Gastroesophageal sphincter (tissue), 3 donors: ENCODE data around the gene RPTOR.

Source experiments
- EP300 ChIP-seq: sonication (generic); formaldehyde crosslinking; IDR thresholded peaks from one replicate; pipeline ENCODE4 v1.6.1; 2017; ENCODE audit warnings: antibody characterized with exemption, mild to moderate bottlenecking
- POLR2A ChIP-seq, 2 donors: fragments of 450-650 bp; IDR thresholded peaks; one replicate each; pipeline ENCODE4 v1.6.1; 2017; ENCODE audit warnings: antibody characterized with exemption in 2 of 2, mild to moderate bottlenecking in 2 of 2, moderate library complexity in 1 of 2
- POLR2AphosphoS5 ChIP-seq: sonication (generic); formaldehyde crosslinking; IDR thresholded peaks from one replicate; pipeline ENCODE4 v1.6.1; 2017; ENCODE audit warnings: antibody characterized with exemption
- TF ChIP-seq, protein P1 (sequence below), 4 experiments: fragments of 200-600 bp in 2 of 4; fragments of 450-650 bp in 2 of 4; sonication (generic) in 1 of 4; IDR thresholded peaks; one replicate each; pipeline ENCODE4 v1.5.1; 2017 to 2019; ENCODE audit warnings: antibody characterized with exemption in 4 of 4, mild to moderate bottlenecking in 2 of 4, moderate library complexity in 2 of 4

DNA sequence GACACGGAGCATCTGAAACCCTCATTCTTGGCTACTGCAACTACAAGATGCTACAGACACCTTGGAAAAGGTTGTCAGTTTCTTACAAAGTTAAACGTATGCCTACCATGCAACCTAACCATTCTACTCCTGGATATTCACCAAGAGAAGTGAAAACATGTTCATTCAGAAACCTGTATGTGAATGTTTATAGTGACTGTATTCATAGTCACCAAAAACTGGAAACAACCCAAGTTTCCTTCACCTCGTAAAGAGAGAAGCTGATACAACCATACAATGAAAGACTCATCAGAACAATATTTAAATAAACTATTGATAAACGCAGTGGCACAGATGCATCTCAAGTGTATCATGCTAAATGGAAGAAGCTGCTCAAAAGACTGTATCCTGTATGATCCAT lies 391.6 kb downstream of the RPTOR start:
- TF ChIP-seq, protein P1, sequence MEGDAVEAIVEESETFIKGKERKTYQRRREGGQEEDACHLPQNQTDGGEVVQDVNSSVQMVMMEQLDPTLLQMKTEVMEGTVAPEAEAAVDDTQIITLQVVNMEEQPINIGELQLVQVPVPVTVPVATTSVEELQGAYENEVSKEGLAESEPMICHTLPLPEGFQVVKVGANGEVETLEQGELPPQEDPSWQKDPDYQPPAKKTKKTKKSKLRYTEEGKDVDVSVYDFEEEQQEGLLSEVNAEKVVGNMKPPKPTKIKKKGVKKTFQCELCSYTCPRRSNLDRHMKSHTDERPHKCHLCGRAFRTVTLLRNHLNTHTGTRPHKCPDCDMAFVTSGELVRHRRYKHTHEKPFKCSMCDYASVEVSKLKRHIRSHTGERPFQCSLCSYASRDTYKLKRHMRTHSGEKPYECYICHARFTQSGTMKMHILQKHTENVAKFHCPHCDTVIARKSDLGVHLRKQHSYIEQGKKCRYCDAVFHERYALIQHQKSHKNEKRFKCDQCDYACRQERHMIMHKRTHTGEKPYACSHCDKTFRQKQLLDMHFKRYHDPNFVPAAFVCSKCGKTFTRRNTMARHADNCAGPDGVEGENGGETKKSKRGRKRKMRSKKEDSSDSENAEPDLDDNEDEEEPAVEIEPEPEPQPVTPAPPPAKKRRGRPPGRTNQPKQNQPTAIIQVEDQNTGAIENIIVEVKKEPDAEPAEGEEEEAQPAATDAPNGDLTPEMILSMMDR (IDR thresholded peaks at IDR 0.05), result no peak
- TF ChIP-seq EP300, result no peak
- TF ChIP-seq POLR2A (IDR thresholded peaks at IDR 0.05), result no peak
- TF ChIP-seq POLR2AphosphoS5, result no peak
